Ovary (tissue), 9 donors: ENCODE measurements around the gene ROBO1. TPM values are rescaled to one million over a fixed set of nuclear protein-coding genes. Genes with fewer than 3 reads are reported as not detected.

ENCODE experiments used
- DNase-seq, 5 donors: peaks; one replicate each; pipeline ENCODE4 v3.0.0-alpha.2; 2019 to 2020
- H3K27ac ChIP-seq, 2 donors: fragments of 200-600 bp; one replicate each; pipeline versions ENCODE4 v1.5.1 to v1.8.0; 2019 to 2022
- H3K27me3 ChIP-seq: fragments of 200-600 bp; one replicate; pipeline ENCODE4 v1.8.0; 2022
- H3K36me3 ChIP-seq: fragments of 200-600 bp; sonication (generic); one replicate; pipeline ENCODE4 v1.5.1; 2019
- H3K4me1 ChIP-seq: one replicate; pipeline ENCODE4 v1.8.1; 2013; ENCODE audit warnings: mild to moderate bottlenecking, moderate library complexity; ENCODE audit not compliant: insufficient read depth
- H3K4me3 ChIP-seq: fragments of 200-600 bp; sonication (generic); one replicate; pipeline ENCODE4 v1.5.1; 2017
- H3K9me3 ChIP-seq, 2 donors: fragments of 200-600 bp in 1 of 2; sonication (generic) in 1 of 2; one replicate each; pipeline versions ENCODE4 v1.5.1 to v1.8.1; 2013 to 2019; ENCODE audit warnings: mild to moderate bottlenecking in 1 of 2, moderate library complexity in 1 of 2
- EP300 ChIP-seq: sonication (generic); formaldehyde crosslinking; IDR thresholded peaks from one replicate; pipeline ENCODE4 v1.6.1; 2017; ENCODE audit warnings: antibody characterized with exemption
- POLR2A ChIP-seq: fragments of 450-650 bp; IDR thresholded peaks from one replicate; pipeline ENCODE4 v1.6.1; 2017; ENCODE audit warnings: antibody characterized with exemption, mild to moderate bottlenecking, moderate library complexity
- WGBS, 3 donors: extraction: QIAGEN DNeasy Blood & Tissue Kit in 1 of 3; methylation state at CpG; one replicate each; pipeline versions ENCODE4 v1.1.5 to v1.1.7; 2013 to 2017; 5-methylcytosine and 5-hydroxymethylcytosine counted together
- intact Hi-C, 4 donors: fragments of 100-400 bp; cut with DNase I; formaldehyde crosslinking; loops; one replicate each; pipeline versions ENCODE4 v1.11.0 to v1.15.1; 2022 to 2023
- polyA plus RNA-seq, 2 donors: library from polyadenylated mRNA; stranded (reverse); fragments of 200-250 nt in 1 of 2; fragments of 350-450 nt in 1 of 2; fragmentation: Illumina TruSeq in 1 of 2; extraction: RNeasy Lipid Tissue Mini Kit (QIAGEN cat#74804) in 1 of 2; gene quantifications; one replicate each; pipeline ENCODE4 v1.2.3, GENCODE V29; 2013 to 2014
- total RNA-seq, 7 donors: library from RNA; depleted of rRNA in 2 of 7; stranded (reverse); fragments of >200 nt in 2 of 7; fragmentation: NEBNext Ultra II Directional in 3 of 7; extraction: Animal tissue kit (Norgen Biotek cat#: 25700) in 3 of 7; gene quantifications; one replicate each; pipeline versions ENCODE4 v1.1.0 to v1.2.4, GENCODE V29; 2016 to 2023
- TF ChIP-seq, protein P1 (sequence below), 3 donors: fragments of 450-650 bp in 2 of 3; fragments of 200-600 bp in 1 of 3; IDR thresholded peaks; one replicate each; pipeline versions ENCODE4 v1.5.1 to v1.8.0; 2016 to 2022; ENCODE audit warnings: antibody characterized with exemption in 3 of 3, mild to moderate bottlenecking in 1 of 3
- donor health status: DM: no; HTN: no; CAD: no; lungs with moderate emphysema.
- donor health status: DM: no; HTN: no; CAD: no.
- donor health status: Bipolar disorder and iron deficiency.
- donor health status: DM: yes; HTN: yes; CAD: no.
- donor health status: DM: no; HTN: no; CAD: no.
- donor health status: DM: yes; HTN: yes; CAD: no.

Gene ROBO1
- total and polyA plus RNA-seq, 9 donors, result 17.2 to 49.5 (median 29.0) TPM

GRCh38 chr3:79255702-79256101, 512.1 kb downstream of the ROBO1 start:
- WGBS, 3 donors, result 87 to 93% (median 93%) methylated on average over 2 of the region's 2 CpGs
- no peaks in the 10 kb centered on the region for H3K27me3 ChIP-seq

DNA sequence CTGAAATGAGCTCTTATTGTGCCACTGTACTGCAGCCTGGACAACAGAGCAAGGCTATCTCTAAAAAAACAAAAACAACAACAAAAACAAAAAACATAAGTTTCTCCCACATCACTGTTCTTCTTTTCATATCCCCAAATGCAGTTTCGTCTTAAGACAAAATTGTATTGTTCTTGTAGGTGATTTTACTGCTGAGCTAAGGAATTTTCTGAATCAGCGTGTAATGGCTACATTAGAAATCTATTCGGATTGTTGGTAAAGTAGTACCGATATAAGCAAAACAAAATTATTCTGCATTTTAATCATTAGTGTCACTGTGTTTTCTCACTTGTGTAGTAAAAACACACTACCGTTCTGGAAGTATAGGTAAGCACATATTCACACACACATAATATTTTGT, 512.5 kb downstream of the ROBO1 start:
- Histone ChIP-seq H3K4me3 (no peak overlapping the region), H3K27ac (no peak overlapping the region), H3K36me3 (no peaks in the 10 kb centered on the region), H3K4me1 (no peaks in the 10 kb centered on the region), H3K9me3 (no peaks in the 10 kb centered on the region), H3K27me3 (no peaks in the 10 kb centered on the region)
- TF ChIP-seq, protein P1, sequence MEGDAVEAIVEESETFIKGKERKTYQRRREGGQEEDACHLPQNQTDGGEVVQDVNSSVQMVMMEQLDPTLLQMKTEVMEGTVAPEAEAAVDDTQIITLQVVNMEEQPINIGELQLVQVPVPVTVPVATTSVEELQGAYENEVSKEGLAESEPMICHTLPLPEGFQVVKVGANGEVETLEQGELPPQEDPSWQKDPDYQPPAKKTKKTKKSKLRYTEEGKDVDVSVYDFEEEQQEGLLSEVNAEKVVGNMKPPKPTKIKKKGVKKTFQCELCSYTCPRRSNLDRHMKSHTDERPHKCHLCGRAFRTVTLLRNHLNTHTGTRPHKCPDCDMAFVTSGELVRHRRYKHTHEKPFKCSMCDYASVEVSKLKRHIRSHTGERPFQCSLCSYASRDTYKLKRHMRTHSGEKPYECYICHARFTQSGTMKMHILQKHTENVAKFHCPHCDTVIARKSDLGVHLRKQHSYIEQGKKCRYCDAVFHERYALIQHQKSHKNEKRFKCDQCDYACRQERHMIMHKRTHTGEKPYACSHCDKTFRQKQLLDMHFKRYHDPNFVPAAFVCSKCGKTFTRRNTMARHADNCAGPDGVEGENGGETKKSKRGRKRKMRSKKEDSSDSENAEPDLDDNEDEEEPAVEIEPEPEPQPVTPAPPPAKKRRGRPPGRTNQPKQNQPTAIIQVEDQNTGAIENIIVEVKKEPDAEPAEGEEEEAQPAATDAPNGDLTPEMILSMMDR (IDR thresholded peaks at IDR 0.05), result no peak
- no peak for TF ChIP-seq POLR2A
- no peak for TF ChIP-seq EP300
- WGBS, 3 donors, result 80 to 96% (median 95%) methylated on average over 5 of the region's 5 CpGs
- intact Hi-C loops, result no loop called here
- no peak for DNase-seq

More at GRCh38 chr3:79255702-79256101, 512.1 kb downstream of the ROBO1 start:
- H3K36me3 ChIP-seq, result no peaks in the 10 kb centered on the region
- DNase-seq, result no peak
- no peaks in the 10 kb centered on the region for H3K9me3 ChIP-seq
- no peak for TF ChIP-seq EP300
- no peak for TF ChIP-seq POLR2A
- TF ChIP-seq, protein P1 (IDR thresholded peaks at IDR 0.05), result no peak
- intact Hi-C loops, result no loop called here
- H3K4me3 ChIP-seq, result no peak overlapping the region
- no peaks in the 10 kb centered on the region for H3K4me1 ChIP-seq
- no peak overlapping the region for H3K27ac ChIP-seq

- Histone ChIP-seq H3K27me3 (no peaks in the 10 kb centered on the region), H3K4me1 (no peaks in the 10 kb centered on the region), H3K9me3 (no peaks in the 10 kb centered on the region), H3K4me3 (no peak overlapping the region), H3K36me3 (no peaks in the 10 kb centered on the region), H3K27ac (no peak overlapping the region)
- intact Hi-C loops, result no loop called here
- no peak for DNase-seq
- WGBS, 3 donors, result 78 to 88% (median 84%) methylated on average over 4 of the region's 4 CpGs
- TF ChIP-seq POLR2A (no peak), EP300 (no peak)
- TF ChIP-seq, protein P1 (IDR thresholded peaks at IDR 0.05), result no peak
These were observed 514.1 kb downstream of the ROBO1 start for GRCh38 chr3:79253704-79254103.

DNA sequence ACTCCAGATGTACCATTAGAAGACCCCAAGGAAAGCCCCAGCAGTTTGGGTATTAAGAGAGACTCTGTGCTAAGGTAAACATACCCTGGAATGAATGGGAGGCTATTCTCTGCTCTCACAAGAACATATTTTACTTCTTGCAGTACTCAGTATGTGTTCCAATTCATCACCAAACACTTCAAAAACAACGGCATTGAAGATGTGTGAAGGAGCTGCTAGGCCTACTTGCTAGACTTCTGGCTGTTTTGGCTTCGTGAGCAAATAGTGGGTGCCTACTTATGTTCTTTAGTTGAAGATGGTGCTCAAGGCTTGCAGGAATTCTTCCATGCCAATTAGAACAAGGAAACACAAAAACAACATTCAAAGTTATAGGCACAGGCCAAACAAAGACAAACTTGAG, 514.5 kb downstream of the ROBO1 start:
- intact Hi-C loops, result no loop called here
- Histone ChIP-seq H3K4me3 (no peak overlapping the region), H3K36me3 (no peaks in the 10 kb centered on the region), H3K27ac (no peak overlapping the region), H3K9me3 (no peaks in the 10 kb centered on the region), H3K4me1 (no peaks in the 10 kb centered on the region), H3K27me3 (no peaks in the 10 kb centered on the region)
- TF ChIP-seq POLR2A (no peak), EP300 (no peak)
- TF ChIP-seq, protein P1 (IDR thresholded peaks at IDR 0.05), result no peak
- WGBS, 3 donors, result 87 to 91% (median 87%) methylated on average over 2 of the region's 2 CpGs
- DNase-seq, result no peak

GRCh38 chr3:79250746-79251145, 517.1 kb downstream of the ROBO1 start:
- intact Hi-C loops, result no loop called here

More at GRCh38 chr3:79250746-79251145, 517.1 kb downstream of the ROBO1 start:
- DNase-seq, result no peak
- no peaks in the 10 kb centered on the region for H3K36me3 ChIP-seq
- no peak overlapping the region for H3K27ac ChIP-seq
- H3K4me3 ChIP-seq, result no peak overlapping the region
- no peaks in the 10 kb centered on the region for H3K27me3 ChIP-seq
- H3K4me1 ChIP-seq, result no peaks in the 10 kb centered on the region
- 90 to 97% (median 92%) methylated on average over 6 of the region's 6 CpGs for WGBS, 3 donors
- TF ChIP-seq EP300 (no peak), POLR2A (no peak)
- TF ChIP-seq, protein P1 (IDR thresholded peaks at IDR 0.05), result no peak
- no peaks in the 10 kb centered on the region for H3K9me3 ChIP-seq
